RCC 7860 (cell line): ENCODE results near the gene ZNF609.
"Not testable (repeated sequence)": the region's sequence is repeated elsewhere in the genome, so short reads cannot be mapped to it uniquely, and the experiment has no call there.

Experiments
- DNase-seq: peaks from one replicate; pipeline ENCODE4 v3.0.0-alpha.2; 2015; ENCODE audit warnings: low spot score
- FAIRE-seq: peaks from 2 replicates; lab custom pipeline; 2012; peaks lifted over from hg19 to GRCh38; lab: Jason Lieb, UNC

The ZNF609 gene

GRCh38 chr15:64643685-64644084, 183.3 kb downstream of the ZNF609 start:
- DNase-seq: no peak
- FAIRE-seq: no peak

- FAIRE-seq, DNase-seq: not testable (repeated sequence)
Measured at GRCh38 chr15:64644811-64645210, 184.4 kb downstream of the ZNF609 start.

GRCh38 chr15:64645995-64646394, 185.6 kb downstream of the ZNF609 start:
- DNase-seq (no peak), FAIRE-seq (no peak)

- no peak for DNase-seq
- no peak for FAIRE-seq
Measured at GRCh38 chr15:64647367-64647766, 187.0 kb downstream of the ZNF609 start.

- FAIRE-seq (no peak), DNase-seq (no peak)
Measured at GRCh38 chr15:64650552-64650951, 190.2 kb downstream of the ZNF609 start.

GRCh38 chr15:64651601-64652191, 191.3 kb downstream of the ZNF609 start:
- DNase-seq: peak; percentile 10
- FAIRE-seq: no peak

GRCh38 chr15:64653757-64654156, 193.4 kb downstream of the ZNF609 start:
- DNase-seq (peak; percentile 10), FAIRE-seq (no peak)

- DNase-seq (no peak), FAIRE-seq (no peak)
Measured at GRCh38 chr15:64656508-64656907, 196.1 kb downstream of the ZNF609 start.

GRCh38 chr15:64665179-64665578, 204.8 kb downstream of the ZNF609 start:
- peak; percentile 87 for FAIRE-seq
- peak; percentile 50 for DNase-seq

- FAIRE-seq (no peak), DNase-seq (peak; percentile 11)
Measured at GRCh38 chr15:64667736-64668161, 207.4 kb downstream of the ZNF609 start.

GRCh38 chr15:64673866-64674265, 213.5 kb downstream of the ZNF609 start:
- DNase-seq (no peak), FAIRE-seq (no peak)

GRCh38 chr15:64678126-64678819, 217.9 kb downstream of the ZNF609 start:
- no peak for FAIRE-seq
- DNase-seq: no peak

GRCh38 chr15:64680097-64680496, 219.7 kb downstream of the ZNF609 start:
- FAIRE-seq: no peak
- DNase-seq: no peak

GRCh38 chr15:64681424-64682024, 221.1 kb downstream of the ZNF609 start:
- DNase-seq: peak; percentile 63
- no peak for FAIRE-seq

- DNase-seq (no peak), FAIRE-seq (no peak)
Measured at GRCh38 chr15:64682255-64682654, 221.9 kb downstream of the ZNF609 start.

GRCh38 chr15:64683378-64683777, 223.0 kb downstream of the ZNF609 start:
- DNase-seq (no peak), FAIRE-seq (no peak)

- FAIRE-seq (no peak), DNase-seq (no peak)
Measured at GRCh38 chr15:64685230-64685888, 225.0 kb downstream of the ZNF609 start.

GRCh38 chr15:64686130-64686735, 225.9 kb downstream of the ZNF609 start:
- DNase-seq (peak; percentile 18), FAIRE-seq (peak; percentile 47)

- no peak for FAIRE-seq
- no peak for DNase-seq
Measured at GRCh38 chr15:64687172-64687571, 226.8 kb downstream of the ZNF609 start.

- no peak for DNase-seq
- FAIRE-seq: no peak
Measured at GRCh38 chr15:64687688-64688087, 227.3 kb downstream of the ZNF609 start.

- no peak for FAIRE-seq
- no peak for DNase-seq
Measured at GRCh38 chr15:64688770-64689169, 228.4 kb downstream of the ZNF609 start.
